ENCODE results near the gene PLA2G2C.
"Not testable (repeated sequence)": the region's sequence is repeated elsewhere in the genome, so short reads cannot be mapped to it uniquely, and the experiment has no call there.

Gene PLA2G2C

GRCh38 chr1:20139776-20140612 lies 46.3 kb downstream of the PLA2G2C start:
- DNase-seq (no peak), ATAC-seq (no peak)
- Mint-ChIP-seq H3K9me3 (no peaks in the 10 kb centered on the region), H3K27ac (no peak overlapping the region), H3K4me1 (no peaks in the 10 kb centered on the region), H3K4me3 (no peak overlapping the region), H3K27me3 (peaks cover 6% of the 10 kb centered on the region)

- ATAC-seq (no peak), DNase-seq (no peak)
- H3K27ac Mint-ChIP-seq = peak within 1 kb of the TSS; percentile 53 to 62
- H3K4me1 Mint-ChIP-seq = no peaks in the 10 kb centered on the region
- H3K27me3 Mint-ChIP-seq = peaks cover 10% of the 10 kb centered on the region
- no peaks in the 10 kb centered on the region for H3K9me3 Mint-ChIP-seq
- H3K4me3 Mint-ChIP-seq = no peak within 1 kb of the TSS
These were observed 47.3 kb downstream of the PLA2G2C start, which contains the start of gene PLA2G2F for GRCh38 chr1:20138961-20139550. PLA2G2F (plus strand) TSS chr1:20139323; CDS start chr1:20139428, 105 bp downstream.

GRCh38 chr1:20138346-20138745 lies 48.0 kb downstream of the PLA2G2C start:
- DNase-seq = no peak

DNA sequence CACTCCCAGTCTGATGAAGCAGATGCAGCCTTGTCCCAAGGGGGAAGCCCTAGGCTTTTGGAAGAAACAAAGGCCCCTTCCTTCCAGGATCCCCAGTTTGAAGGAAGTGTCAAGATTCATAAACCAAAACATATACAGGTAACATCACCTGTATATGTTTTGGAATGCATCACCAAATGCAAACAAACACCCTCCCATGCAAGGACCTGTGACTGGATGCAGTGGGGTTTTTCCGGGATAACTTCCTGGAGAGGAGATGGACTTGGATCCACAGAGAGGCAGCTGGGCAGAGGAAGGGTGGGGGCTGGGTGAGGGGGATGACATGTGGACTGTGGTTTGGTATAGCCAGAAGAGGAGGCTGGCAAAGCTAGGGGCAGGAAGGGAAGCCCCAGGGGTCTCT lies 48.7 kb downstream of the PLA2G2C start:
- peaks cover 25% of the 10 kb centered on the region for H3K27me3 Mint-ChIP-seq
- H3K9me3 Mint-ChIP-seq = no peaks in the 10 kb centered on the region
- no peaks in the 10 kb centered on the region for H3K4me1 Mint-ChIP-seq
- H3K27ac Mint-ChIP-seq = no peak overlapping the region
- no peak overlapping the region for H3K4me3 Mint-ChIP-seq
- ATAC-seq (no peak), DNase-seq (no peak)

More at GRCh38 chr1:20138346-20138745, 48.0 kb downstream of the PLA2G2C start:
- peak overlapping the region; percentile 53 to 62 for H3K27ac Mint-ChIP-seq
- no peaks in the 10 kb centered on the region for H3K4me1 Mint-ChIP-seq
- ATAC-seq = no peak
- H3K9me3 Mint-ChIP-seq = no peaks in the 10 kb centered on the region
- H3K27me3 Mint-ChIP-seq = peaks cover 17% of the 10 kb centered on the region
- no peak overlapping the region for H3K4me3 Mint-ChIP-seq

GRCh38 chr1:20137055-20137454 lies 49.3 kb downstream of the PLA2G2C start:
- ATAC-seq (no peak), DNase-seq (no peak)
- peaks cover 30% of the 10 kb centered on the region for H3K27me3 Mint-ChIP-seq
- H3K4me1 Mint-ChIP-seq = no peaks in the 10 kb centered on the region
- no peaks in the 10 kb centered on the region for H3K9me3 Mint-ChIP-seq
- no peak overlapping the region for H3K4me3 Mint-ChIP-seq
- H3K27ac Mint-ChIP-seq = no peak overlapping the region

- H3K27me3 Mint-ChIP-seq = peaks cover 38% of the 10 kb centered on the region
- no peak overlapping the region for H3K27ac Mint-ChIP-seq
- no peaks in the 10 kb centered on the region for H3K9me3 Mint-ChIP-seq
- DNase-seq (no peak), ATAC-seq (no peak)
- H3K4me3 Mint-ChIP-seq = no peak overlapping the region
- H3K4me1 Mint-ChIP-seq = no peaks in the 10 kb centered on the region
These were observed 50.1 kb downstream of the PLA2G2C start for GRCh38 chr1:20136249-20136648.

- Mint-ChIP-seq H3K27me3 (peaks cover 38% of the 10 kb centered on the region), H3K27ac (no peak overlapping the region), H3K9me3 (no peaks in the 10 kb centered on the region), H3K4me1 (no peaks in the 10 kb centered on the region), H3K4me3 (no peak overlapping the region)
- no peak for ATAC-seq
- DNase-seq = no peak
These were observed 51.3 kb downstream of the PLA2G2C start for GRCh38 chr1:20134995-20135394.

DNA sequence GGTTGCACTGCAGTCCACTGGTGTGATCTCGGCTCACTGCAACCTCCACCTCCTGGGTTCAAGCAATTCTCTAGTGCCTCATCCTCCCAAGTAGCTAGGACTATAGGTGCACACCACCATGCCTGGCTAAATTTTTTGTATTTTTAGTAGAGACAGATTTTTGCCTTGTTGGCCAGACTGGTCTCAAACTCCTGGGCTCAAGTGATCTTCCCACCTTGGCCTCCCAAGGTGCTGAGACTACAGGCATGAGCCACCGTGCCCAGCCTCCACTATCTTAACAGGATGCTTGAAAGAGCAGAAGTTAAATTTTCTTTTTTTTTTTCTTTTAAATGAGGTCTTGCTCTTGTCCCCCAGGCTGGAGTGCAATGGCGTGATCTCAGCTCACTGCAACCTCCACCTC lies 55.8 kb downstream of the PLA2G2C start:
- Mint-ChIP-seq H3K27ac (peak overlapping the region; percentile 35 to 78), H3K27me3 (peaks cover 45% of the 10 kb centered on the region)
- not testable (repeated sequence) for DNase-seq, H3K9me3 Mint-ChIP-seq, H3K4me1 Mint-ChIP-seq, ATAC-seq, H3K4me3 Mint-ChIP-seq

GRCh38 chr1:20126806-20127440 lies 59.4 kb downstream of the PLA2G2C start:
- Mint-ChIP-seq H3K27me3 (peaks cover 41% of the 10 kb centered on the region), H3K4me1 (peaks cover 16% of the 10 kb centered on the region), H3K9me3 (no peaks in the 10 kb centered on the region), H3K27ac (peak overlapping the region in 1 of 2 donors; percentile 37), H3K4me3 (no peak overlapping the region)
- ATAC-seq = no peak
- DNase-seq = no peak

- DNase-seq = peak in 1 of 2 donors; percentile 31
- peak; percentile 64 for ATAC-seq
- Mint-ChIP-seq H3K4me1 (peaks cover 16% of the 10 kb centered on the region), H3K9me3 (no peaks in the 10 kb centered on the region), H3K4me3 (peak overlapping the region in 1 of 2 donors; percentile 18), H3K27ac (peak overlapping the region in 1 of 2 donors; percentile 37), H3K27me3 (peaks cover 42% of the 10 kb centered on the region)
These were observed 60.1 kb downstream of the PLA2G2C start for GRCh38 chr1:20126041-20126805.

DNA sequence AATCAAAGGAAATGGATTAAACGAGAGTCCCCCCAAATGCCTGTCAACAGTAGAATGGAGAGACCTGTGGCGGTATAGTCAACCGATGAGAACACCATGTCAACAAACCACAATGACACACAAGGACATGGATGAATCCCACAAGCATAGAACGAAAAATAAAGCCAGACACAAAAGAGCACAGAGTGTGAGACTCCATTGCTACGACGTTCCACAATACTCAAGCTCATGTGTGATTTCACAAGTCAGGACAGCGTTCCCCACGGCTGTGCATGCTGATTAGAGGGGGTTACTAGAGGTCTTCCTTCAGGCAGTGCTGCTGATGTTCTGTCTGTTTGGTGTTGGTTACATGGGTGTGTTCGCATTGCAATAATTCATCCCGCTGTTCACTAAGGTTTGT lies 61.2 kb downstream of the PLA2G2C start:
- Mint-ChIP-seq H3K9me3 (no peaks in the 10 kb centered on the region), H3K27me3 (peaks cover 52% of the 10 kb centered on the region), H3K4me3 (no peak overlapping the region), H3K4me1 (peaks cover 16% of the 10 kb centered on the region), H3K27ac (no peak overlapping the region)
- ATAC-seq (no peak), DNase-seq (no peak)

- Mint-ChIP-seq H3K27ac (no peak overlapping the region), H3K27me3 (peaks cover 58% of the 10 kb centered on the region), H3K9me3 (no peaks in the 10 kb centered on the region), H3K4me1 (peaks cover 16% of the 10 kb centered on the region), H3K4me3 (no peak overlapping the region)
- no peak for DNase-seq
- peak; percentile 61 for ATAC-seq
These were observed 61.8 kb downstream of the PLA2G2C start for GRCh38 chr1:20124456-20125057.

DNA sequence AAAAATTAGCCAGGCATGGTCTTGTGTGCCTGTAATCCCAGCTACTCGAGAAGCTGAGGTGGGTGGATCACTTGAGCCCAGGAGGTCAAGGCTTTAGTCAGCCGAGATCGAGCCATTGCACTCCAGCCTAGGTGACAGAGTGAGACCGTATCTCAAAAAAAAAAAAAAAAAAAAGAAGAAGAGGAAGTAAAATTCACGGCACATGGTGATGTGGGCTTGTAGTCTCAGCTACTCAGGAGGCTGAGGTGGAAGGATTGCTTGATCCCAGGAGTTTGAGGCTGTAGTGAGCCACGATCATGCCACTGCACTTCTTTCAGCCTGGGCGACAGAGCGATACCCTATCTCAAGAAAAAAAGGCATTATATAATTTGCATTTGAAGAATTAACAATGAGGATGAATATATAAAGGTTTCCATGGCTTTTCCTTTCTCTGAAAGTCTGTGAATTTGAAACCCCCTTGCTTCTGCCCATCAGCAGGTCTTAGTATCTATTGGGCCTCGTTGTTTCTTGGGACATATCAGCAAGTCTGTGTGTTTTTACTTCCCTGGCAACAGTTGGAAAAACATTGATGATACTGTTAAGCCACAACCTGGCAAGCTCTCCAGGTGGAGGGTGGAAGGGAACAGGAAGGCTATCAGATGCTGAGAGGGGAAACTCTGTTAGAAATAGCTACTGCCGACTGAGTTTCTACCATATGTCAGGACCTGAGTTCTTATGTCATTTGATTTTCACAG lies 62.4 kb downstream of the PLA2G2C start:
- H3K27ac Mint-ChIP-seq = peak overlapping the region in 1 of 2 donors; percentile 48
- no peak overlapping the region for H3K4me3 Mint-ChIP-seq
- ATAC-seq (no peak), DNase-seq (no peak)
- peaks cover 64% of the 10 kb centered on the region for H3K27me3 Mint-ChIP-seq
- peaks cover 16% of the 10 kb centered on the region for H3K4me1 Mint-ChIP-seq
- H3K9me3 Mint-ChIP-seq = no peaks in the 10 kb centered on the region

- no peak for DNase-seq
- no peak overlapping the region for H3K27ac Mint-ChIP-seq
- H3K27me3 Mint-ChIP-seq = peaks cover 61% of the 10 kb centered on the region
- peaks cover 7% of the 10 kb centered on the region for H3K4me1 Mint-ChIP-seq
- no peak for ATAC-seq
- H3K9me3 Mint-ChIP-seq = no peaks in the 10 kb centered on the region
- H3K4me3 Mint-ChIP-seq = no peak overlapping the region
These were observed 65.5 kb downstream of the PLA2G2C start for GRCh38 chr1:20120796-20121195.

All from stimulated activated naive CD8-positive, alpha-beta T cell treated with anti-CD3 and anti-CD28 coated beads, Interleukin-15, amount 100 ng/mL, for 72 hours (primary cell).